HG03439 (cell line): ENCODE results near the gene KIF26B.

ENCODE experiments used
- ATAC-seq: cut with Tn5 transposase; IDR thresholded peaks from one replicate; pipeline ENCODE4 v1.9.1; 2021; ENCODE audit warnings: mild to moderate bottlenecking, moderate library complexity; ENCODE audit not compliant: unreplicated experiment

Gene KIF26B

GRCh38 chr1:245448975-245449431 is 294.2 kb downstream of the KIF26B start:
- ATAC-seq = no peak

DNA sequence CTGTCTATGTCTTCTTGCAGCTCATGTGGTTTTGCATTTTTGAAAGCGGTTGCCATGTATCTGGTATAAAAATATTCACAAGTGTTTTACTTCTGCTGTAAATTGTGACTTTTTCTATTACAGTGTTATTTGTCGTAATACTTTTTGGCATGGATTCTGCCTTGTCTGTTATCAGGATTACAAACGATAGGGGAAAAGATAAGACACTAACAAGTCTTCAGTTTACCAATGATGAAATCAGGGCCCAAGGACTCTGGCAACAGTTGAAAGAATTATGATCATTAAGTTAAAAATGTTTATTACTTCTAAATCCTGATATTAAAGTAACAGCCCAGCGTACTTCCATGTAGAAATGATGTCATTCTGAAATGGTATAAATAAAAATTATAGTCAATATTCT is 298.8 kb downstream of the KIF26B start:
- ATAC-seq = no peak

- ATAC-seq = no peak
Measured at GRCh38 chr1:245454051-245454450, 299.3 kb downstream of the KIF26B start.

DNA sequence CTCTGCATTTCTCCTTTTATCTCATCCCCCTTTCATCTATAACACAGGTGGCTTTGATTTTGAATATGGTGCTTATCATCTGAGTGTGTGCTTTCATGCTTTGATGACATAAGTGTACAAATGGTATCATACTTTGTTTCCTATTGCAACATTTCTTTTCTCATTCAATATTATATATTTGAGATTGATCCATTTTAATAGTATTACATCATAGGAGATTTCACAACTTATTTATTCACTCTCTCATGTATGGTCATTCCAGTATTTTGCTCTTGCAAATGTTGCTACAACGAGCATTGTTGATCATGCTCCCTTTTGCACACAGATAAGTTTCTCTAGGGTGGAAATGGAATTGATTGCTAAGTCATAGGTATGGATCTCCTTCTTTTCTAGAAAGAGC is 302.8 kb downstream of the KIF26B start:
- no peak for ATAC-seq

GRCh38 chr1:245458234-245458633 is 303.4 kb downstream of the KIF26B start:
- no peak for ATAC-seq

DNA sequence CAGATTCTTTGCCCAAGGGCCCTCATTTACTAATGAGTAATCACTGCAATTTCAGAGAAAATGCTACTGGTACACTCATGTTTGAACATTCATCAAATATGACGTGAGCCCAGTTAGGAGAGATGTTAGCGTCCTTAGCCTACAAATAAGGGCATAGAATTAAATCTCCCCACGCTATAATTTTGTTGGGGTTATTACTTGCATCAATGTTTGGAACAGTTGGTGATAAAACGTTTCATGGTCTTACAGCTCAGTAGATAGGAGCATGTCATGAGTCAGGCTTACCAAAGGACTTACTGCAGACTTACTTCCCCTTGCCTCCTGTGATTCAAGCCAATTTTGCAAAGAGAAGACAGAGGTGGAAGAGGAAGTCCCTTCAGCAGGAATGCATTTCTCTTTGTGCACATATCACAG is 304.0 kb downstream of the KIF26B start:
- no peak for ATAC-seq

- no peak for ATAC-seq
Measured at GRCh38 chr1:245459621-245460020, 304.8 kb downstream of the KIF26B start.

DNA sequence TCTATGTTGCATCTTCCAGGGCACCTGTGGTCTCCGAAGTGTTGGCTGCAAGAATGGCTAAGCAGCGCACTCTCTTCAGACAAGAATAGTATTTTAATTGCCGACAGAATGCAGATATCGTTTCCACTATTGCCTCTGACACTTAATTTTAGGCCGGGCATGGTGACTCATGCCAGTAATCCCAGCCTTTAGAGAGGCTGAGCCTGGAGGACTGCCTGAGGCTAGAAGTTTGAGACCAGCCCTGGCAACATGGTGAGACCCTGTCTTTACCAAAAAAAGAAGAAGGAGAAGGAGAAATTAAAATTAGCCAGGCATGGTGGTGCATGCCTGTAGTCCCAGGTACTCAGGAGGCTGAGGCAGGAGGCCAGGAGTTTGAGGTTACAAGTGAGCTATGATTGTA is 306.9 kb downstream of the KIF26B start:
- no peak for ATAC-seq

DNA sequence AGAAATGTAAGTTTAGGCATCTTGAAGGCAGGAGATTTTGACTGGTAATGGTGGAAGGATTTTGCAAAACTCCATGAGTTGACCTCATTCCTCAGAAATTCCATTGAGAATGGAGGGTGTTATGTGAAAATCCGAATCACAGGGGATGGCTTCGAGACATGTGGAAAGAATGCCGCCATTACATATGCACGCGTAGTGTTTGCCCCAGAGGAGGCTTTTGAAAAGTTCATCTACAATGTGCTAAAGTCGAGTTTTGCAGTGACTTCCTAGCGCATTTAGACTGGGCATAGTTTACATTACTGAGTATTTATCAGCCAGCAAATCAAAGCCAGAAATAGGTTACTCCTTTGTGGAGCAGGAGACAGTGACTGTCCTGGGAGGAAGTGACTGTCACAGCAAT is 307.4 kb downstream of the KIF26B start:
- ATAC-seq = no peak

GRCh38 chr1:245463392-245464165 is 308.8 kb downstream of the KIF26B start:
- no peak for ATAC-seq

- ATAC-seq = no peak
Measured at GRCh38 chr1:245464290-245464689, 309.5 kb downstream of the KIF26B start.

GRCh38 chr1:245465666-245466065 is 310.9 kb downstream of the KIF26B start:
- no peak for ATAC-seq

DNA sequence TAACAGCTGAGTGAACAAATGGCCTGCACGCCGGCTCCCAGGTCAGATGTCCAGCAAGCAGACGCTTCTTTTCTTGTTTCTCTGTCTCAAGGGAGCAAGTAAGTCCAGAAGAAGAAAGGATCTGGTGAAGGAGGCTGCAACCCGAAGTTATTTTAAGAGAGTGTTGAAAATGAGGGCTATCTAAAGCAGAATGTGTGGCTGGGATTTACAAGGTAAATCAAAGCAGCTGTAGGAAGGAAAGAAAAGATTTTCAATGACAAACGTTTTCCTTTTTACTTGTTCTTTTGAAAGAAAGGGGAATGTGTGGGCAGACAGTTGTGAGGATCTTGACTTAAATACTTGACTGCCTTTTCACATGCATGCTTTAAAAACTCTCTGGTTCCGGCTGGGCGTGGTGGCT is 311.5 kb downstream of the KIF26B start:
- no peak for ATAC-seq

DNA sequence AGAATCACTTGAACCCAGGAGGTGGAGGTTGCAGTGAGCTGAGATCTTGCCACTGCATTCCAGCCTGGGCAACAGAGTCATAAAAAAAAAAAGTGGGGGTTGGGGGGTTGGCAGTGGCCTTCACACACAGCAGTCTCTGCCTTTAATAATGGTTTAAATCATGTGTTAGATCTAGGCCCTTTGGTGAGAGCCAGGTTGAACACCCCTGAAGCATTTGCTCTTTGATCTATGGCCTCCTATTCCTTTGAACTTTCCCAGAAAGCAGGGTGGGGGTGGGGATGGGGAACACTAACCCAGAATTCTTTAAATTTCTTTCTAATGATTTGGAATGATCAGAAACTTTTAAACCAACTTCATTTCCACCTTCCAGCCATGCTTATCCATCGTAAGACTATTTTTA is 313.0 kb downstream of the KIF26B start:
- ATAC-seq = no peak

GRCh38 chr1:245469006-245469405 is 314.2 kb downstream of the KIF26B start:
- ATAC-seq = no peak

DNA sequence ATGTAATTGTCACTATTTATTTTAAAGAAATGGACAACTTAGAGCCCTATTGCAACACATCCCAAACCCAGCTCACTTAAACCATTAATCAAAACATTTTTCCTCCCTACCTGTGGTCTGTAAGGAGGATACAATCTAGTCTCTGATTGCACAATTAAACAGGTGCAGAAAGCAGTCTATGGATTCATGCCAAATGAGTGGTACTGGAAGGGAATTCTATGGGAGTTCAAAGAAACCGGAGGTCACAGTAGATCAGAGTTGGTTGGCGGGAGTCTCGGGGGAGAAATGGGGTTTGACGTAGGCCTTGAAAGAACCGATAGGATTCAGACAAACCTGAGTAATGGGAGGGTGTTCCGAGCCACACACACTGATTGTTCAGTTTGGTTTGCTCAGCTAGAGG is 314.9 kb downstream of the KIF26B start:
- ATAC-seq = no peak

DNA sequence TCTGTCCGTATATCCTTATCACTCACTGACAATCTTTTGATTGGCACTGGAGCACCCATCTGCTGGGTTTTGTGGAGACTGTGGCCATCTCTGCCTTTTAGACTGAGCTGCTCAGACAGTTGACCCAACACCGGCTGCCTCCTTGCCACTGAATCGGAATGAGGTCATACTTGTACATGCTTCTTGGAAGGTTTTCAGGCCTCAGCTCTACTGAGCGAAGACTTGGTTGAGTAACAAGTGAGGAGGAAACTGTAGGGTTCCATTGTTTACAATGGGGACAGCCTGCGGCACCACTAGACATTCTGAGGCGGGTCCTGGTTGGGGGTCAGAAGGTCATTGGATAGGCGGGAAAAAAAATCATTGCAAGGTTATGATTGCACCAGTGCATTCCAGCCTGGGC is 320.3 kb downstream of the KIF26B start:
- no peak for ATAC-seq

- no peak for ATAC-seq
Measured at GRCh38 chr1:245475961-245476516, 321.3 kb downstream of the KIF26B start.

GRCh38 chr1:245477941-245478340 is 323.2 kb downstream of the KIF26B start:
- no peak for ATAC-seq

DNA sequence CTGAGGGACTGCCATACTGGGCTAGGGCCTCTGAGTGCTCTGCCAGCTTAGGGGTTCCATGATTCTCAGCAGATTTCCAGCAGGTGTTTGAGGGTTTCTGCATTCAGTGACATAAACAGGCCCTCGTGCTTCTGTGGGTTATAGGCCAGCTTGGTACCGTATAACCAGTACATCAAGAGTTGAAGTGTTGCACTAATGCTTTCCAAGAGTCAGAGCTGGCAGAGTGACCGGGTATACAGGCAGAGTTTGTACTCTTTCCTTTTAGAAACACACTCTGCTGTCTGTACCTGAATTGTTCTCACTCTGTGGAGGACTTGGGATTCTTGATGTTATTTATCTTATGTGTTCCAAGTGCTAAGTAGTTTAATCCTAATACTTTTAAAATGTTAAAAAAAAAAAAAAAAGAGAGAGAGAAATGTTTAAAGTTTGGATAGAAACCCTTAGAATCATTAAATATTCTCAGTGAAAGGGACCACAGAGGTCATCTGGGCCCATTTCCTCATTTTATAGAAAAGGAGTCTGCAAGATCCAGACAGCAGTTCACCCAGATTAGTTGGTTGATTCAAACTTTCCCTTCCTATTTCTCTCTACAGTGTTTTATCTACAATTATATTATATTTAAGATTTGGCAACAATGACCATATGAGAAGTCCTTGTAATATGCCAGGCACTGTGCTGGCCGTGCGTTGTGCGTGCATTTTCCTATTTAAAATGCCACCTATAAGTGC is 325.8 kb downstream of the KIF26B start:
- no peak for ATAC-seq

GRCh38 chr1:245481261-245481660 is 326.5 kb downstream of the KIF26B start:
- ATAC-seq = no peak

DNA sequence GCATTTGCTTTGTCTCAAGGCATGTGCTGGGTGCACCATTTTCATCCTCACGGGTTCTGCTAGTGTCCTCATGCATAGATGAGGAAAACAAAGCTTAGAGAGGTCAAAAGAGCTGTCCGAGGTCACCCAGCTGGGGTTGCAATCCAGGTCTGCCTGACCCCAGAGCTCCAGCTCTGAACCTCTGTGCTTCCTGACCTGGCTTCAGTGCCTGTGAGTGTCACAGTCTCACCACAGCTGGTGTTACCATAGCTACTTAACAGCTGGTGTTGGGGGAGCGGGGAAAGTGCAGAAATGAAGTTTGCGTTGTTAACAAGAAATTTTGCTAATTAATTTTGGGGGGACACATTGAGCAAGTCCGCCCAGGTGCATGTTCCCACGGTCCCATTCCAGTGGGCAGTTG is 328.5 kb downstream of the KIF26B start:
- no peak for ATAC-seq
